Parathyroid adenoma (tissue), 2 donors: ENCODE measurements around the gene TMEM151B.

ENCODE experiments used
- H2AFZ ChIP-seq: fragments of 300-600 bp; sonication (generic); one replicate; pipeline ENCODE4 v1.7.0; 2017; ENCODE audit warnings: antibody characterized with exemption, mild to moderate bottlenecking
- H3K27ac ChIP-seq: fragments of 300-600 bp; sonication (generic); one replicate; pipeline ENCODE4 v1.7.0; 2017
- H3K27me3 ChIP-seq: fragments of 300-600 bp; sonication (generic); one replicate; pipeline ENCODE4 v1.7.0; 2017; ENCODE audit warnings: low read length; ENCODE audit not compliant: control insufficient read depth, insufficient read depth
- H3K36me3 ChIP-seq: fragments of 300-600 bp; sonication (generic); one replicate; pipeline ENCODE4 v1.7.0; 2017; ENCODE audit warnings: low read length; ENCODE audit not compliant: control insufficient read depth, insufficient read depth
- H3K4me1 ChIP-seq: fragments of 300-600 bp; sonication (generic); one replicate; pipeline ENCODE4 v1.7.0; 2017; ENCODE audit warnings: control low read depth
- H3K4me2 ChIP-seq: fragments of 300-600 bp; sonication (generic); one replicate; pipeline ENCODE4 v1.7.0; 2017; ENCODE audit warnings: low read length
- H3K4me3 ChIP-seq: fragments of 300-600 bp; sonication (generic); one replicate; pipeline ENCODE4 v1.7.0; 2017; ENCODE audit warnings: low read depth, low read length
- H3K79me2 ChIP-seq: fragments of 300-600 bp; sonication (generic); one replicate; pipeline ENCODE4 v1.7.0; 2017; ENCODE audit warnings: control low read depth
- H3K9ac ChIP-seq: fragments of 300-600 bp; sonication (generic); one replicate; pipeline ENCODE4 v1.7.0; 2017; ENCODE audit warnings: mild to moderate bottlenecking
- H3K9me3 ChIP-seq: fragments of 300-600 bp; sonication (generic); one replicate; pipeline ENCODE4 v1.7.0; 2017; ENCODE audit warnings: low read length; ENCODE audit not compliant: control insufficient read depth
- CTCF ChIP-seq: fragments of 300-600 bp; sonication (generic); IDR thresholded peaks from one replicate; pipeline ENCODE4 v1.7.0; 2017; ENCODE audit warnings: antibody characterized with exemption, mild to moderate bottlenecking
- donor health status: primary hyperparathyroidism.

Gene TMEM151B

DNA sequence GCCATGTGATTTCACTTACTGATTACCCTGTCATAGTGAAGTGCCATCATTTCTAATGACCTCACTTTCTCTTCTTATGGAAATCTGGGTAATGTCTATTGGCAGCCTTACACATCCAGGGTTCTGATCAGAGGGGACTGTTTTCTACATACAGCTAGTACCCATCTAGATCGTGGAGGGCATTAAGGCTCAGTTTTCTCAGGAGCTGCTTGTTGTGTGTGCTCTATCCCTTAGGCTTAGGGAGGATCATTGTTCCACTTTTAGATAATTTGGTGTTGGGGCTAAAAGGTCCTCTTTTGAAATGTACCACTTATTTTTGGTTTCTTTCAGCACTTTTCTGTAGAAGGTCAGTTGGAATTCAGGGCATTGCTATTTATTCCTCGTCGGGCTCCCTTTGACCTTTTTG, 19.5 kb upstream of the TMEM151B start:
- no peak overlapping the region for H3K9ac ChIP-seq
- no peak overlapping the region for H3K4me2 ChIP-seq
- H3K27ac ChIP-seq = no peak overlapping the region
- H3K79me2 ChIP-seq = peaks cover 15% of the 10 kb centered on the region
- no peak overlapping the region for H2AFZ ChIP-seq
- H3K27me3 ChIP-seq = no peaks in the 10 kb centered on the region
- H3K4me1 ChIP-seq = peaks cover 7% of the 10 kb centered on the region
- no peak overlapping the region for H3K4me3 ChIP-seq
- H3K36me3 ChIP-seq = no peaks in the 10 kb centered on the region
- TF ChIP-seq CTCF = no peak
- H3K9me3 ChIP-seq = no peaks in the 10 kb centered on the region

- Histone ChIP-seq H3K79me2 (peaks cover 14% of the 10 kb centered on the region), H3K4me3 (no peak overlapping the region), H3K4me1 (peaks cover 13% of the 10 kb centered on the region), H3K9ac (no peak overlapping the region), H3K4me2 (no peak overlapping the region), H2AFZ (no peak overlapping the region), H3K27ac (no peak overlapping the region), H3K9me3 (no peaks in the 10 kb centered on the region), H3K27me3 (no peaks in the 10 kb centered on the region), H3K36me3 (no peaks in the 10 kb centered on the region)
- no peak for TF ChIP-seq CTCF
Observed at GRCh38 chr6:44251576-44252524, 18.4 kb upstream of the TMEM151B start.

DNA sequence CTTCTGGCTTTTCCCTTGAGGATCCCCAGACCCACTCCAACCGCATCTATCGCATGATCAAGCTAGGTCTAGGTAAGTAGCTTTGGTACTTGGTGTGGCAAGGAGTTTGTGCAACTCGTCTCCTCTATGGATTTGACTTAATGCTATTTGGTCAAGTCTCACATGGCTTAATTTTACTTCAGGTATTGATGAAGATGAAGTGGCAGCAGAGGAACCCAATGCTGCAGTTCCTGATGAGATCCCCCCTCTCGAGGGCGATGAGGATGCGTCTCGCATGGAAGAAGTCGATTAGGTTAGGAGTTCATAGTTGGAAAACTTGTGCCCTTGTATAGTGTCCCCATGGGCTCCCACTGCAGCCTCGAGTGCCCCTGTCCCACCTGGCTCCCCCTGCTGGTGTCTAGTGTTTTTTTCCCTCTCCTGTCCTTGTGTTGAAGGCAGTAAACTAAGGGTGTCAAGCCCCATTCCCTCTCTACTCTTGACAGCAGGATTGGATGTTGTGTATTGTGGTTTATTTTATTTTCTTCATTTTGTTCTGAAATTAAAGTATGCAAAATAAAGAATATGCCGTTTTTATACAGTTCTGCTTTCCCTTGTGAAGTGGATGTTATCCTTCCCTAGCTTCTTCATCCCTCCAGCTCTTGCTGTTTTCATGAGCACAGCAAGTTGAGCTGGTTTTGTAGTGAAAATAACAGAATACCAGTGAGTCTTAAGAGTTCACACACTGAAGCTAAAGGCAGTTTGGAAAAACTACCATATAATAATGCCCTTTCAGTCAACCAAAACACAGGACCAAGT, 16.7 kb upstream of the TMEM151B start:
- H3K27ac ChIP-seq = no peak overlapping the region
- TF ChIP-seq CTCF = peak; percentile 44
- H3K36me3 ChIP-seq = no peaks in the 10 kb centered on the region

GRCh38 chr6:44254191-44255104, 15.8 kb upstream of the TMEM151B start:
- Histone ChIP-seq H3K4me3 (no peak overlapping the region), H3K4me1 (peaks cover 12% of the 10 kb centered on the region), H2AFZ (no peak overlapping the region), H3K4me2 (no peak overlapping the region), H3K79me2 (no peaks in the 10 kb centered on the region), H3K27me3 (no peaks in the 10 kb centered on the region), H3K9ac (no peak overlapping the region), H3K36me3 (no peaks in the 10 kb centered on the region), H3K27ac (no peak overlapping the region), H3K9me3 (no peaks in the 10 kb centered on the region)
- no peak for TF ChIP-seq CTCF

More for the DNA sequence above, 16.7 kb upstream of the TMEM151B start:
- peaks cover 13% of the 10 kb centered on the region for H3K4me1 ChIP-seq
- no peak overlapping the region for H2AFZ ChIP-seq
- no peak overlapping the region for H3K4me2 ChIP-seq
- H3K4me3 ChIP-seq = no peak overlapping the region
- no peaks in the 10 kb centered on the region for H3K9me3 ChIP-seq
- H3K27me3 ChIP-seq = no peaks in the 10 kb centered on the region
- H3K9ac ChIP-seq = no peak overlapping the region
- H3K79me2 ChIP-seq = peaks cover 2% of the 10 kb centered on the region
